ENCODE results near the gene LRRC8D. TPM values are rescaled to one million over a fixed set of nuclear protein-coding genes. Genes with fewer than 3 reads are reported as not detected.
"Not testable (repeated sequence)": the region's sequence is repeated elsewhere in the genome, so short reads cannot be mapped to it uniquely, and the experiment has no call there.

The LRRC8D gene
- total RNA-seq, 1 donor from 2014 or later: 17.0 TPM

DNA sequence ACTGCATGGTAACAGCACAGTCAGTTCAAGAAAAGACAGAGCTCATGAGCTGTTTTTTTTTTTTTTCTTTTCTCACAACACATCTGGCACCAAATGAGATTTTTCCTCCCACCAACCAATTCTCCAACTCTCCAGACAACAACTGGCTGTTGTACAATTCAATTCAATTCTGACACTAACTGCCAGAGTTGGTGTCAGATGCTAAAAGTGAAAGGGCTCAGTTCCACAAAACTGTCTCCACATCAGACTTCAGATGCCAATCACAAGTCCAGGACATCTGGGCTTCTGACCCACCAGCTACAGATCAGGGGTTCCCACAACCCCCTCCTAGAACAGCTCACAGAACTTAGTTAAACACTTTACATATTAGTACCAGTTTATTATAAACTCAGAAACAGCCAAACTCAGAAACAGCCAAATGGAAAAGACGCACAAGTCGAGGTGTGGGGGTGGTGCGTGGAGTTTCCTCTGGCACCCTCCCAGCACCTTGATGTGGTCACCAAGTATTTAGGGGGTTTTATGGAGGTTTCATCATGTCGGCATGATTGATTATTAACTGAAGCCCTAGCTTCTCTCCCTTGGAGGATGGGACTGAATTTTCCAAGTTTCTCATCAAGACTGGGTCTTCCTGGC, 39.2 kb upstream of the LRRC8D start:
- Histone ChIP-seq H3K9me3 (no peaks in the 10 kb centered on the region), H3K27me3 (no peaks in the 10 kb centered on the region), H3K4me3 (no peak overlapping the region), H3K36me3 (no peaks in the 10 kb centered on the region), H3K27ac (no peak overlapping the region), H3K4me1 (no peaks in the 10 kb centered on the region)
- DNase-seq (no peak), ATAC-seq (no peak)
- intact Hi-C loops (cut with DNase I): no loop called here
- TF ChIP-seq, protein P1, sequence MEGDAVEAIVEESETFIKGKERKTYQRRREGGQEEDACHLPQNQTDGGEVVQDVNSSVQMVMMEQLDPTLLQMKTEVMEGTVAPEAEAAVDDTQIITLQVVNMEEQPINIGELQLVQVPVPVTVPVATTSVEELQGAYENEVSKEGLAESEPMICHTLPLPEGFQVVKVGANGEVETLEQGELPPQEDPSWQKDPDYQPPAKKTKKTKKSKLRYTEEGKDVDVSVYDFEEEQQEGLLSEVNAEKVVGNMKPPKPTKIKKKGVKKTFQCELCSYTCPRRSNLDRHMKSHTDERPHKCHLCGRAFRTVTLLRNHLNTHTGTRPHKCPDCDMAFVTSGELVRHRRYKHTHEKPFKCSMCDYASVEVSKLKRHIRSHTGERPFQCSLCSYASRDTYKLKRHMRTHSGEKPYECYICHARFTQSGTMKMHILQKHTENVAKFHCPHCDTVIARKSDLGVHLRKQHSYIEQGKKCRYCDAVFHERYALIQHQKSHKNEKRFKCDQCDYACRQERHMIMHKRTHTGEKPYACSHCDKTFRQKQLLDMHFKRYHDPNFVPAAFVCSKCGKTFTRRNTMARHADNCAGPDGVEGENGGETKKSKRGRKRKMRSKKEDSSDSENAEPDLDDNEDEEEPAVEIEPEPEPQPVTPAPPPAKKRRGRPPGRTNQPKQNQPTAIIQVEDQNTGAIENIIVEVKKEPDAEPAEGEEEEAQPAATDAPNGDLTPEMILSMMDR (IDR thresholded peaks at IDR 0.05): no peak

DNA sequence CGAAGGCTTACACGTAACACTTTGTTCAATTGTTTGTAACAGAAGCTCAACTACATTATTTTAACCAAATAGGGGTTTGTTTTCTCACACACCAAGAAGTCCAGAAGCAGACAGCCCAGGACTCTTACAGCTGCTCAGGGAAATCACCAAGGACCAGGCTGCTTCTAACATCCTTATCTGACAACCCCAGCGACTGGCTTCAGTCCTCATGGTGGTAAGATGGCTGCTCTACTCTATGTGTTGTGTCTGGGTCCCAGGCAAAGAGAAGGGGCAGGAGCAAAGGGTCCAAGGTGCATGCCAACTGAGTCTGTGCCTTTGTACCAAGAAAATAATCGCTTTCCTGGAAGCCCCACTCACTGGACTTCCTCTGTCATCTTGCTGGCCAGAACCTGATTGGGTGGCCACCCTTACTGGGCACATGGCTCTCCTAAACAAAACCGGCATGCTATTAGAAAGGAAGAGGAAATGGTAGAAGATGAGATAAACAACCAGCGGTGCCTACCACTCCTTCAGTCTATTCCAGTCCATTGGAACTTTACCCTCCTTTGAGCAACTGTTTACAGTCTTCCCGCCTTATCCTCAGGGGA, 34.1 kb upstream of the LRRC8D start:
- Histone ChIP-seq H3K4me1 (no peaks in the 10 kb centered on the region), H3K36me3 (no peaks in the 10 kb centered on the region), H3K4me3 (no peak overlapping the region), H3K9me3 (no peaks in the 10 kb centered on the region), H3K27me3 (no peaks in the 10 kb centered on the region), H3K27ac (no peak overlapping the region)
- intact Hi-C loops (cut with DNase I): no loop called here
- TF ChIP-seq, protein P1 (IDR thresholded peaks at IDR 0.05): no peak
- ATAC-seq: no peak
- DNase-seq: no peak

DNA sequence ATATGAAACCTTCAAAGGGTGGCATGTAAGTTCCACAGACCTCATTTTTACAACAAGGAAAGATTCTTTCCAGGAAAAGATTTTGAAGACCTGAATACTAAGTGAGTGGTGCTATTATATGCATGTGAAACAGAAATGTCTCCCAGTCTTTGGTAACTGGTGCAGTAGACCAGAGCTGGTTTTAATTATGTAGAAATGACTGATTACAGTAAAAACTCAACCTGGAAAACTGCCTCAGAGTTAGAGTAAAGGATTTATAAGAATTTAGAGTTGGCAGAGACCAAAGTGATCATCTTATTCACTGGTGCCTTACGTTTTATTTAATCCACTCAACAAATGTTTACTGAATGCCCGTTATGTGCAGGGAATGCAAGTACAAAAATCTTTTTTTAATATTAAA, 30.2 kb upstream of the LRRC8D start:
- no peak for ATAC-seq
- Histone ChIP-seq H3K4me3 (no peak overlapping the region), H3K36me3 (no peaks in the 10 kb centered on the region), H3K27me3 (no peaks in the 10 kb centered on the region), H3K9me3 (no peaks in the 10 kb centered on the region), H3K4me1 (no peaks in the 10 kb centered on the region), H3K27ac (no peak overlapping the region)
- TF ChIP-seq, protein P1 (IDR thresholded peaks at IDR 0.05): no peak
- DNase-seq: no peak
- intact Hi-C loops (cut with DNase I): no loop called here

DNA sequence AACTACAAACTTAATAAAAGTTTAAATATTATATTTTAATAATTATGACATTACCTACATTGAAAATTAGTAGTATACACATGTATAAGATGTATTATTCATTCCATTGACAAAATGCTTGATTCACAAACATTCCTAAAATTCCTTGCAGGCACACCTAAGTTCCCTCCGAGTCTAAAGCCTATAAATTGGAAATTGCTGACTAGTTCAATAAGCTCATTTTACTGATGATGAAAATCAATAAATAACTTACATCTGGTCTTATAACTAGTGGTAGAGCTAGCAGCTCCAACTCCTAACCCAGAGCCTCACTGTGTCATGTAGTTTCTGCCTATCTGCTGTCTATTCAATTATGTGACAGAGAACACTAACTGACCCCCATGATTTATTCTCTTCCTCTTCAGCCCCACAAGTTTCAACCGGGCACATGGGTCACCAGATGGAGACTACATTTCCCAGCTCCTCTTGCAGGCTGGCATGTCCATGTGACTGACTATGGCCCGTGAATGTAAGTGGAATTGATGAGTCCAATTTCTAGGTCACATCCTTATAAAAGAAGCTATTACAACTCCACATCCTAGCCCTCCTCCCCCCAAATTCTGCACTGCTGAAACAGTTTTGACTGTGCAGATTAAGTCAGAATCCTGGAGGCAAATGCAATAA, 29.6 kb upstream of the LRRC8D start:
- H3K4me1 ChIP-seq: no peaks in the 10 kb centered on the region
- DNase-seq: no peak
- intact Hi-C loops (cut with DNase I): no loop called here
- H3K27ac ChIP-seq: no peak overlapping the region
- no peaks in the 10 kb centered on the region for H3K27me3 ChIP-seq
- no peak for ATAC-seq
- H3K4me3 ChIP-seq: no peak overlapping the region
- no peaks in the 10 kb centered on the region for H3K9me3 ChIP-seq
- TF ChIP-seq, protein P1 (IDR thresholded peaks at IDR 0.05): no peak
- H3K36me3 ChIP-seq: no peaks in the 10 kb centered on the region

DNA sequence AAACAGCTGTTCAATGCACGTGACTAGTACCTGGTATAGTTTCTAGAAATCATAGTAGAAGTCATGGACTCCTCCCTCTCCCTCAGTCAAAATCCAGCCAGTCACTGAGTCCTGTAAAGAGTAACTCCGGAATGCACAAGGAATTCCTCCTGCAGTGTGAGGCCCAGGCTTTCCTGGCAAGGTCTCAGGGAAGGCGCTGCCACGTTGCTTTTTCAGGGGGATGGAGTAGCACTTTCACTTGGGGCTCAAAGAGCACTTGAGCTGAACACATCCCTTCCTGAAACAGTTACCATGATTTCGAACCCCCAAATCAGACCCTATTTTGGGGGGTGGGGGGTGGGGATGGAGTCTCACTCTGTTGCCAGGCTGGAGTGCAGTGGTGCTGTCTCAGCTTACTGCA, 26.4 kb upstream of the LRRC8D start:
- no peaks in the 10 kb centered on the region for H3K36me3 ChIP-seq
- H3K4me3 ChIP-seq: no peak overlapping the region
- no peak overlapping the region for H3K27ac ChIP-seq
- no peaks in the 10 kb centered on the region for H3K9me3 ChIP-seq
- peak; percentile 52 for ATAC-seq
- DNase-seq: no peak
- H3K27me3 ChIP-seq: no peaks in the 10 kb centered on the region
- intact Hi-C loops (cut with DNase I): no loop called here
- H3K4me1 ChIP-seq: no peaks in the 10 kb centered on the region
- TF ChIP-seq, protein P1 (IDR thresholded peaks at IDR 0.05): no peak

DNA sequence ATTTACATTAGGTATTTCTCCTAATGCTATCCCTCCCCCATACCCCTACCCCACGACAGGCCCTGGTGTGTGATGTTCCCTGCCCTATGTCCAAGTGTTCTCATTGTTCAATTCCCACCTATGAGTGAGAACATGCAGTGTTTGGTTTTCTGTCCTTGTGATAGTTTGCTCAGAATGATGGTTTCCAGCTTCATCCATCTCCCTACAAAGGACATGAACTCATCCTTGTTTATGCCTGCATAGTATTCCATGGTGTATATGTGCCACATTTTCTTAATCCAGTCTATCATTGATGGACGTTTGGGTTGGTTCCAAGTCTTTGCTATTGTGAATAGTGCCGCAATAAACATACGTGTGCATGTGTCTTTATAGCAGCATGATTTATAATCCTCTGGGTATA, 25.3 kb upstream of the LRRC8D start:
- H3K27ac ChIP-seq; H3K9me3 ChIP-seq; intact Hi-C loops (cut with DNase I); H3K4me1 ChIP-seq; ATAC-seq; DNase-seq; H3K27me3 ChIP-seq; H3K4me3 ChIP-seq; H3K36me3 ChIP-seq: not testable (repeated sequence)

DNA sequence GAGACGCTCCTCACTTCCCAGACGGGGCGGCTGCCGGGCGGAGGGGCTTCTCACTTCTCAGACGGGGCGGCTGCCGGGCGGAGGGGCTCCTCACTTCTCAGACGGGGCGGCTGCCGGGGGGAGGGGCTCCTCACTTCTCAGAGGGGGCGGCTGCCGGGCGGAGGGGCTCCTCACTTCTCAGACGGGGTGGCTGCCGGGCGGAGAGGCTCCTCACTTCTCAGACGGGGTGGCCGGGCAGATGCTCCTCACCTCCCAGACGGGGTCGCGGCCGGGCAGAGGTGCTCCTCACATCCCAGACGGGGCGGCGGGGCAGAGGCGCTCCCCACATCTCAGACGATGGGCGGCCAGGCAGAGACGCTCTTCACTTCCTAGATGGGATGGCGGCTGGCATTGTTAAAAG, 23.0 kb upstream of the LRRC8D start:
- intact Hi-C loops (cut with DNase I); ATAC-seq; DNase-seq; H3K27ac ChIP-seq; H3K36me3 ChIP-seq; H3K9me3 ChIP-seq; H3K27me3 ChIP-seq; H3K4me3 ChIP-seq; H3K4me1 ChIP-seq: not testable (repeated sequence)

Data from upper lobe of right lung (tissue), 1 donor.